GM19455 (cell line): ENCODE measurements around the gene CAPN11.
A peak's percentile ranks its signal among the peaks of the same experiment; 100 is the strongest.
"Not testable (repeated sequence)": the region's sequence is repeated elsewhere in the genome, so short reads cannot be mapped to it uniquely, and the experiment has no call there.

ENCODE experiments used
- ATAC-seq: cut with Tn5 transposase; IDR thresholded peaks from one replicate; pipeline ENCODE4 v1.9.1; 2021; ENCODE audit not compliant: unreplicated experiment

The CAPN11 gene

GRCh38 chr6:44129841-44130322, 28.7 kb upstream of the CAPN11 start:
- no peak for ATAC-seq

GRCh38 chr6:44131892-44132291, 26.7 kb upstream of the CAPN11 start:
- ATAC-seq = no peak

- ATAC-seq = no peak
Observed at GRCh38 chr6:44132476-44132875, 26.1 kb upstream of the CAPN11 start.

- no peak for ATAC-seq
Observed at GRCh38 chr6:44133003-44133931, 25.4 kb upstream of the CAPN11 start.

- ATAC-seq = no peak
Observed at GRCh38 chr6:44133981-44134711, 24.5 kb upstream of the CAPN11 start.

GRCh38 chr6:44135173-44135758, 23.4 kb upstream of the CAPN11 start:
- ATAC-seq = no peak

GRCh38 chr6:44135875-44136274, 22.7 kb upstream of the CAPN11 start:
- no peak for ATAC-seq

- no peak for ATAC-seq
Observed at GRCh38 chr6:44138717-44139350, 19.8 kb upstream of the CAPN11 start.

- no peak for ATAC-seq
Observed at GRCh38 chr6:44139351-44139743, 19.3 kb upstream of the CAPN11 start.

- ATAC-seq = no peak
Observed at GRCh38 chr6:44142835-44143234, 15.8 kb upstream of the CAPN11 start.

- ATAC-seq = no peak
Observed at GRCh38 chr6:44143731-44144130, 14.9 kb upstream of the CAPN11 start.

- not testable (repeated sequence) for ATAC-seq
Observed at GRCh38 chr6:44144536-44144935, 14.1 kb upstream of the CAPN11 start.

GRCh38 chr6:44145839-44146238, 12.8 kb upstream of the CAPN11 start:
- ATAC-seq = no peak

GRCh38 chr6:44146685-44147084, 11.9 kb upstream of the CAPN11 start:
- ATAC-seq = no peak

GRCh38 chr6:44147256-44147655, 11.4 kb upstream of the CAPN11 start:
- no peak for ATAC-seq

GRCh38 chr6:44148306-44148705, 10.3 kb upstream of the CAPN11 start:
- no peak for ATAC-seq

- ATAC-seq = no peak
Observed at GRCh38 chr6:44149369-44150012, 9.1 kb upstream of the CAPN11 start.

- no peak for ATAC-seq
Observed at GRCh38 chr6:44150317-44150917, 8.2 kb upstream of the CAPN11 start.

- ATAC-seq = peak; percentile 69
Observed at GRCh38 chr6:44151348-44152108, 7.1 kb upstream of the CAPN11 start.

GRCh38 chr6:44152109-44152461, 6.5 kb upstream of the CAPN11 start:
- no peak for ATAC-seq
